ENCODE results near the gene SMO. TPM values are rescaled to one million over a fixed set of nuclear protein-coding genes. Genes with fewer than 3 reads are reported as not detected.

The SMO gene
- total RNA-seq, 2 donors from 2014 or later: 75.5 to 76.2 TPM

DNA sequence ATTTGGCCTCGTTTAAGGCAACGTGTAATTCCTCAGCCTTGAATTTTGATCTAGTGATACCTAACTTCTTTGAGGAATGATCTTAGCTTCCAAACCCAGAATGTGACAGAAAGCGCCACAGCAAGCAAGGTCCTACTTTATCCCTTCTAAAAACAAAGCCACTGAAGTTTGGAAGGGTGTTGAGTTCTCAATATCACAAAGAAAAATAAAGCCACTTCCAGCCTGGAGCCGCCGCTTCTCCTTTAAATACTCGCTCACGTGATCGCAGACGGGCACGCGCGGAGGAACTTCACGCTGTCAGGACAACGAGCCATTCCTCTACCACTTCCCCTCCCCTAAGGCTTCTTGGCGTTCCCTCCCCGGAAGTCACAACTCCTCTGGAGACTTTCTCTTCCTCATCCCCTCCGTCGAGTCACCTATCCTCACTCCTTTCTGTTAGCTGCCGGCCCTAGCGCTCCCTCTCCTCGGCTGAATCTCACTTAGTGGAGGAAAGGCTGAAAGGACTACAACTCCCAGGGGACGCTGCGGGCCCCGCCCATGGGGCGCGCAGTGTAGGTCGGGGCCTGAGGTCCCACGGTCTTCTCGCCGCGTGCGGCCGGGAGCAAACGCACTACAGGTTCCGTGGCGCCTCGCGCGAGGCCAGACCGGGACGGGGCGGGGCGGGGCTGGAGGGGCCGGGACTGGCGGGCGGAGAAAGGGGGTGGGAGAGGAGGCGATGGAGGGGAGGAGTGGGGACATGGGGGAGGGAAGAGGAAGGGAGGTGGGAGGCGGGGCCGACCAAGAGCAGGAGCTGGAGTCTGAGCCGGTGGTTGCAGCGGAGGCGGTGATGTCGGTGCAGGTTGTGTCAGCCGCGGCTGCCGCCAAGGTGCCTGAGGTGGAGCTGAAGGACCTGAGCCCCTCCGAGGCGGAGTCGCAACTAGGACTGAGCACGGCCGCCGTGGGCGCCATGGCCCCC lies 36.1 kb downstream of the SMO start, which contains the start of gene AHCYL2:
TSS of gene AHCYL2 (plus strand) at position 780 of the 955 bp plus-strand sequence.
- H3K9me3 Mint-ChIP-seq: no peaks in the 10 kb centered on the region
- WGBS, 2 experiments (ENCODE audit: insufficient coverage in 1 of 2, insufficient read length in 1 of 2): 1% methylated on average over 27 to 63 of the region's 63 CpGs
- TF ChIP-seq, protein P1, sequence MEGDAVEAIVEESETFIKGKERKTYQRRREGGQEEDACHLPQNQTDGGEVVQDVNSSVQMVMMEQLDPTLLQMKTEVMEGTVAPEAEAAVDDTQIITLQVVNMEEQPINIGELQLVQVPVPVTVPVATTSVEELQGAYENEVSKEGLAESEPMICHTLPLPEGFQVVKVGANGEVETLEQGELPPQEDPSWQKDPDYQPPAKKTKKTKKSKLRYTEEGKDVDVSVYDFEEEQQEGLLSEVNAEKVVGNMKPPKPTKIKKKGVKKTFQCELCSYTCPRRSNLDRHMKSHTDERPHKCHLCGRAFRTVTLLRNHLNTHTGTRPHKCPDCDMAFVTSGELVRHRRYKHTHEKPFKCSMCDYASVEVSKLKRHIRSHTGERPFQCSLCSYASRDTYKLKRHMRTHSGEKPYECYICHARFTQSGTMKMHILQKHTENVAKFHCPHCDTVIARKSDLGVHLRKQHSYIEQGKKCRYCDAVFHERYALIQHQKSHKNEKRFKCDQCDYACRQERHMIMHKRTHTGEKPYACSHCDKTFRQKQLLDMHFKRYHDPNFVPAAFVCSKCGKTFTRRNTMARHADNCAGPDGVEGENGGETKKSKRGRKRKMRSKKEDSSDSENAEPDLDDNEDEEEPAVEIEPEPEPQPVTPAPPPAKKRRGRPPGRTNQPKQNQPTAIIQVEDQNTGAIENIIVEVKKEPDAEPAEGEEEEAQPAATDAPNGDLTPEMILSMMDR (conservative IDR thresholded peaks at IDR 0.05): no peak
- peaks cover 4% of the 10 kb centered on the region for H3K4me1 ChIP-seq (ENCODE audit: control insufficient read depth, insufficient read depth, low read length)
- H3K27ac Mint-ChIP-seq: peak within 1 kb of the TSS; percentile 94
- H3K4me3 ChIP-seq (ENCODE audit: low read length): peak within 1 kb of the TSS; percentile 84
- DNase-seq: peak; percentile 99
- H3K27me3 Mint-ChIP-seq (ENCODE audit: insufficient read depth): no peaks in the 10 kb centered on the region
- H3K4me1 Mint-ChIP-seq: peaks cover 26% of the 10 kb centered on the region
- H3K36me3 Mint-ChIP-seq (ENCODE audit: low read depth): no peaks in the 10 kb centered on the region
- H3K27me3 ChIP-seq (ENCODE audit: control insufficient read depth, insufficient read depth, low read length, poor library complexity, severe bottlenecking): no peaks in the 10 kb centered on the region
- peak within 1 kb of the TSS; percentile 42 for H3K9ac ChIP-seq (ENCODE audit: extremely low read depth, low read length, poor library complexity, severe bottlenecking)
- H3K27ac ChIP-seq (ENCODE audit: low read depth, low read length): peak within 1 kb of the TSS; percentile 92
- H3K9me3 ChIP-seq (ENCODE audit: control insufficient read depth, low read length): no peaks in the 10 kb centered on the region
- peak within 1 kb of the TSS; percentile 83 for H3K4me3 Mint-ChIP-seq
- H3K36me3 ChIP-seq (ENCODE audit: control insufficient read depth, insufficient read depth, low read length): no peaks in the 10 kb centered on the region

DNA sequence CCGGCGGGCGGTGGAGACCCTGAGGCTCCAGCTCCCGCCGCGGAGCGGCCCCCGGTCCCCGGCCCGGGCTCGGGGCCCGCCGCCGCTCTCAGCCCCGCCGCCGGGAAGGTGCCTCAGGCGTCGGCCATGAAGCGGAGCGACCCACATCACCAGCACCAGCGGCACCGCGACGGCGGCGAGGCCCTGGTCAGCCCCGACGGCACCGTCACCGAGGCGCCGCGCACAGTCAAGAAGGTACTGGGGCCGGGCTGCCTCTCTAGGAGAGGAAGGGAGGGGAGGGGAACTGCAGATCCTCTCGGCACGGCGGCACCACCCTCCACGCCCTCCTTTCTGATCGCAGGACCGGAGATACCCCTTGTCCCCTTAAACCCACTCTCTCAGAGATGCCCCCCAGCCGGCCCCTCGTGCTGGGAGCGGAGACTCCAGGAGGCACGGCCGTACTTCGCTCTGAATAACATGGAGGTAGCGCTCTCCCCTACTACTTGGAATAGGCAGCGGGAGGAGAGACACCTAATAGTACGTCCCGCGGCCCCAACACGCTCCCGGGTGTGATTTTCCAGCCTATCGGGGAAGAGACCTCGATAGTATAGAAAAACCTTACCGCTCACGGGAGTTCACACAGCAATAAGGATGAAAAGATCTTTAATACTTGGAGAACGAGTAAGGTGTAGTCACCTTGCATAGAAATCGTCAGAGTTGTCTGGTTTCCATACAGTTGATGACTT lies 36.9 kb downstream of the SMO start:
- H3K9me3 ChIP-seq (ENCODE audit: control insufficient read depth, low read length): no peaks in the 10 kb centered on the region
- peak; percentile 84 for DNase-seq
- H3K36me3 ChIP-seq (ENCODE audit: control insufficient read depth, insufficient read depth, low read length): no peaks in the 10 kb centered on the region
- H3K27ac Mint-ChIP-seq: peak overlapping the region; percentile 91
- no peaks in the 10 kb centered on the region for H3K36me3 Mint-ChIP-seq (ENCODE audit: low read depth)
- peak overlapping the region; percentile 84 for H3K4me3 ChIP-seq (ENCODE audit: low read length)
- H3K27me3 ChIP-seq (ENCODE audit: control insufficient read depth, insufficient read depth, low read length, poor library complexity, severe bottlenecking): no peaks in the 10 kb centered on the region
- H3K27ac ChIP-seq (ENCODE audit: low read depth, low read length): peak overlapping the region; percentile 70
- peak overlapping the region; percentile 83 for H3K4me3 Mint-ChIP-seq
- H3K4me1 ChIP-seq (ENCODE audit: control insufficient read depth, insufficient read depth, low read length): peaks cover 4% of the 10 kb centered on the region
- no peaks in the 10 kb centered on the region for H3K9me3 Mint-ChIP-seq
- H3K4me1 Mint-ChIP-seq: peaks cover 26% of the 10 kb centered on the region
- peak overlapping the region; percentile 42 for H3K9ac ChIP-seq (ENCODE audit: extremely low read depth, low read length, poor library complexity, severe bottlenecking)
- TF ChIP-seq, protein P1 (conservative IDR thresholded peaks at IDR 0.05): no peak
- WGBS, 2 experiments (ENCODE audit: insufficient coverage in 1 of 2, insufficient read length in 1 of 2): 0 to 1% methylated on average over 21 to 60 of the region's 60 CpGs
- H3K27me3 Mint-ChIP-seq (ENCODE audit: insufficient read depth): no peaks in the 10 kb centered on the region

DNA sequence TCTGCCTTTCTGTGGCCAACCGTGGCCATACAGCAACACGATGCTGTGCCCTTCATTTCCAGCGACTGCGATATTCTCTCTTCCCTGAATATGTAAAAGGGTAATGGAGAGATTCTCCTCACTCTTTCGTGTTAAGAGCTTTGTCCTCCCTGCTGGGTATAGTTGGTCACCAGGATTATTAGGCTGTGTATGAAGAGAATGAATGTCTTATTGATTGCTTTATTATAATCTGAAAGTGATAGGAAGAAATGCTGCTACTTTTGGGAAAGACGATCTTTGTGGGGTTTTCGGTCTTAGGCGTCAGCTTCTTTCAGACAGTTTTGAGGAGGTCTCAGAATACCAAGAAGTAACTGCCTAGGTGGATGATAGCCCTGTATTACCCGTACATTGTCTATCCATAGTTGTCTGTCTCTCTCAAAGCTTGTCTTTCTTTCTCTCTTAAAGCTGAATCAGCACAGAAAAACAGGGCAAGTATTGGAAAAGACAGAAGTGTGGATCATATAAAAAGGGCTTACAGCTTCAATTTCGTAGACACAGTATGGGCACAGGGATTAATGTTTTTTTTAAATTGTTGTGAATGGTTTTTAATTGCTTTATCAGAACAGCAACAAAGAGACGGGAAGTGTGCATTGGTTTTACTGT lies 37.6 kb downstream of the SMO start:
- Mint-ChIP-seq H3K27me3 (ENCODE audit: insufficient read depth) (no peaks in the 10 kb centered on the region), H3K4me1 (peaks cover 26% of the 10 kb centered on the region), H3K9me3 (no peaks in the 10 kb centered on the region), H3K27ac (peak overlapping the region; percentile 91), H3K4me3 (peak overlapping the region; percentile 83), H3K36me3 (ENCODE audit: low read depth) (no peaks in the 10 kb centered on the region)
- DNase-seq: no peak
- Histone ChIP-seq H3K4me3 (ENCODE audit: low read length) (peak overlapping the region; percentile 84), H3K9me3 (ENCODE audit: control insufficient read depth, low read length) (no peaks in the 10 kb centered on the region), H3K9ac (ENCODE audit: extremely low read depth, low read length, poor library complexity, severe bottlenecking) (no peak overlapping the region), H3K27me3 (ENCODE audit: control insufficient read depth, insufficient read depth, low read length, poor library complexity, severe bottlenecking) (no peaks in the 10 kb centered on the region), H3K27ac (ENCODE audit: low read depth, low read length) (no peak overlapping the region), H3K4me1 (ENCODE audit: control insufficient read depth, insufficient read depth, low read length) (peaks cover 4% of the 10 kb centered on the region), H3K36me3 (ENCODE audit: control insufficient read depth, insufficient read depth, low read length) (no peaks in the 10 kb centered on the region)
- TF ChIP-seq, protein P1 (conservative IDR thresholded peaks at IDR 0.05): no peak
- 20 to 34% methylated on average over 7 to 11 of the region's 11 CpGs for WGBS, 2 experiments (ENCODE audit: insufficient coverage in 1 of 2, insufficient read length in 1 of 2)

All from endodermal cell (in vitro differentiated cells).